Sciatic nerve (tissue), 2 donors: ENCODE measurements around the gene GBA2. TPM values are rescaled to one million over a fixed set of nuclear protein-coding genes. Genes with fewer than 3 reads are reported as not detected.

Source experiments
- ATAC-seq: fragments of 200-7000 bp; cut with Tn5 transposase; one replicate; pipeline ENCODE4 v1.9.1; 2020; ENCODE audit warnings: mild to moderate bottlenecking, moderate library complexity
- DNase-seq: peaks from one replicate; pipeline ENCODE4 v3.0.0-alpha.2; 2020; ENCODE audit warnings: low spot score
- intact Hi-C: fragments of 100-400 bp; cut with DNase I; formaldehyde crosslinking; loops from one replicate; pipeline ENCODE4 v1.14.2; 2022
- total RNA-seq: library from RNA; stranded (reverse); fragmentation: NEBNext Ultra II Directional; extraction: Animal tissue kit (Norgen Biotek cat#: 25700); gene quantifications from one replicate; pipeline ENCODE4 v1.2.1, GENCODE V29; 2021
- donor health status: DM: no; HTN: no; CAD: no.
- donor health status: DM: no; HTN: no; CAD: no.

Gene GBA2
- total RNA-seq, 1 donor from 2014 or later = 67.5 TPM

GRCh38 chr9:35726931-35727330, 22.1 kb downstream of the GBA2 start:
- DNase-seq (no peak), ATAC-seq (no peak)
- intact Hi-C loops = no loop called here

- intact Hi-C loops = no loop called here
- ATAC-seq = no peak
- no peak for DNase-seq
Observed at GRCh38 chr9:35725362-35725761, 23.7 kb downstream of the GBA2 start.

- intact Hi-C loops = no loop called here
- ATAC-seq (no peak), DNase-seq (no peak)
Observed at GRCh38 chr9:35723908-35724307, 25.1 kb downstream of the GBA2 start.

- ATAC-seq = no peak
- intact Hi-C loops = no loop called here
- no peak for DNase-seq
Observed at GRCh38 chr9:35723426-35723825, 25.6 kb downstream of the GBA2 start.

- ATAC-seq (no peak), DNase-seq (no peak)
- intact Hi-C loops = no loop called here
Observed at GRCh38 chr9:35719546-35719945, 29.5 kb downstream of the GBA2 start.

GRCh38 chr9:35718721-35719511, 30.1 kb downstream of the GBA2 start:
- intact Hi-C loops = no loop called here
- DNase-seq = no peak
- ATAC-seq = no peak

- ATAC-seq (no peak), DNase-seq (no peak)
- intact Hi-C loops = no loop called here
Observed at GRCh38 chr9:35717132-35717870, 31.7 kb downstream of the GBA2 start.

- DNase-seq = no peak
- intact Hi-C loops = no loop called here
- ATAC-seq = peak; percentile 11
Observed at GRCh38 chr9:35716230-35716629, 32.8 kb downstream of the GBA2 start.

- no peak for ATAC-seq
- no peak for DNase-seq
- intact Hi-C loops = no loop called here
Observed at GRCh38 chr9:35714579-35715252, 34.3 kb downstream of the GBA2 start.

- DNase-seq = no peak
- ATAC-seq = no peak
Observed at GRCh38 chr9:35714123-35714522, 34.9 kb downstream of the GBA2 start.

GRCh38 chr9:35713578-35713977, 35.5 kb downstream of the GBA2 start:
- intact Hi-C loops = no loop called here
- DNase-seq (no peak), ATAC-seq (no peak)

More at GRCh38 chr9:35714123-35714522, 34.9 kb downstream of the GBA2 start:
- intact Hi-C loops = no loop called here

GRCh38 chr9:35712762-35713400, 36.1 kb downstream of the GBA2 start:
- DNase-seq (no peak), ATAC-seq (no peak)
- intact Hi-C loops = no loop called here

GRCh38 chr9:35711501-35712428, 37.3 kb downstream of the GBA2 start:
- DNase-seq = no peak
- intact Hi-C loops = no loop called here
- no peak for ATAC-seq

- intact Hi-C loops = no loop called here
- ATAC-seq = no peak
- DNase-seq = no peak
Observed at GRCh38 chr9:35710818-35711500, 38.1 kb downstream of the GBA2 start.

- DNase-seq (no peak), ATAC-seq (no peak)
- intact Hi-C loops = no loop called here
Observed at GRCh38 chr9:35708146-35708545, 40.9 kb downstream of the GBA2 start.

GRCh38 chr9:35706951-35707350, 42.1 kb downstream of the GBA2 start:
- DNase-seq (no peak), ATAC-seq (no peak)
- intact Hi-C loops = no loop called here

- intact Hi-C loops = no loop called here
- ATAC-seq = no peak
- no peak for DNase-seq
Observed at GRCh38 chr9:35705836-35706430, 43.1 kb downstream of the GBA2 start.

- ATAC-seq (no peak), DNase-seq (no peak)
- intact Hi-C loops = no loop called here
Observed at GRCh38 chr9:35705372-35705771, 43.7 kb downstream of the GBA2 start.
